A673 (cell line): ENCODE data around the gene ARHGAP44. TPM values are rescaled to one million over a fixed set of nuclear protein-coding genes. Genes with fewer than 3 reads are reported as not detected.

Source experiments
- BruUV-seq: library from RNA; stranded (reverse); fragments of 400-500 nt; replicated peaks from 2 replicates; lab custom pipeline; 2021; lab: Mats Ljungman, UMichigan
- CTCF ChIA-PET: fragments of 300-600 bp; sonication (Branson Sonifier 250); formaldehyde crosslinking; loops from one replicate; lab custom pipeline; 2022; ENCODE audit warnings: antibody characterized with exemption; lab: Charles Lee
- POLR2A ChIA-PET: fragments of 300-600 bp; sonication (Branson Sonifier 250); formaldehyde crosslinking; loops from one replicate; lab custom pipeline; 2022; ENCODE audit warnings: antibody characterized with exemption; ENCODE audit not compliant: low non-redundant PET; lab: Charles Lee
- DNase-seq: peaks from one replicate; pipeline ENCODE4 v3.0.0-alpha.2; 2015; ENCODE audit warnings: low spot score
- H3K27ac ChIP-seq: fragments of 200-600 bp; sonication (generic); 2 replicates; pipeline ENCODE4 v1.5.1; 2016; ENCODE audit warnings: mixed run types, low read depth, mild to moderate bottlenecking, mixed read lengths, antibody characterized with exemption, low read length; ENCODE audit not compliant: poor library complexity, severe bottlenecking
- H3K27me3 ChIP-seq: fragments of 200-600 bp; sonication (generic); replicated peaks from 2 replicates; pipeline ENCODE4 v1.6.1; 2017; ENCODE audit warnings: mixed run types, low read depth, mild to moderate bottlenecking, mixed read lengths, antibody characterized with exemption, low read length; ENCODE audit not compliant: insufficient read depth, poor library complexity
- H3K36me3 ChIP-seq: fragments of 200-600 bp; sonication (generic); 2 replicates; pipeline ENCODE4 v1.6.1; 2016; ENCODE audit warnings: mixed run types, mild to moderate bottlenecking, mixed read lengths, antibody characterized with exemption, low read length; ENCODE audit not compliant: insufficient read depth, poor library complexity, severe bottlenecking
- H3K4me1 ChIP-seq: fragments of 200-600 bp; sonication (generic); 2 replicates; pipeline ENCODE4 v1.6.1; 2017; ENCODE audit warnings: mixed run types, mild to moderate bottlenecking, mixed read lengths, antibody characterized with exemption, low read length; ENCODE audit not compliant: insufficient read depth, poor library complexity, severe bottlenecking
- H3K4me3 ChIP-seq: fragments of 200-600 bp; sonication (generic); 2 replicates; pipeline ENCODE4 v1.5.1; 2016; ENCODE audit warnings: low read depth, mixed run types, mild to moderate bottlenecking, mixed read lengths, low read length; ENCODE audit not compliant: poor library complexity, severe bottlenecking
- H3K9me3 ChIP-seq: fragments of 200-600 bp; sonication (generic); 2 replicates; pipeline ENCODE4 v1.6.1; 2016; ENCODE audit warnings: mixed run types, low read depth, mild to moderate bottlenecking, mixed read lengths, antibody characterized with exemption, low read length; ENCODE audit not compliant: poor library complexity, severe bottlenecking
- CTCF ChIP-seq: fragments of 300-800, 200-600 bp; sonication (generic); conservative IDR thresholded peaks from 2 replicates; pipeline ENCODE4 v1.5.1; 2017; ENCODE audit warnings: low read depth, mild to moderate bottlenecking, antibody characterized with exemption, low read length, moderate library complexity, mixed read lengths
- EZH2 ChIP-seq: fragments of 200-600 bp; sonication (generic); IDR thresholded peaks from 2 replicates; pipeline ENCODE4 v1.6.1; 2017; ENCODE audit warnings: borderline replicate concordance, low read depth, mild to moderate bottlenecking, mixed read lengths, antibody characterized with exemption, low read length; ENCODE audit not compliant: poor library complexity, severe bottlenecking
- intact Hi-C: fragments of 100-400 bp; cut with micrococcal nuclease; formaldehyde crosslinking; loops from one replicate; pipeline ENCODE4 v1.10.0; 2022; ENCODE audit not compliant: unreplicated experiment
- total RNA-seq: library from RNA; stranded (reverse); gene quantifications from 2 replicates; pipeline ENCODE4 v1.2.3, GENCODE V29; 2021

The ARHGAP44 gene
- total RNA-seq, 1 experiment from 2014 or later = 0.49 TPM

GRCh38 chr17:12800855-12801365, 11.6 kb downstream of the ARHGAP44 start:
- intact Hi-C loops = no loop called here
- CTCF ChIA-PET = no interaction called here
- POLR2A ChIA-PET = no interaction called here

GRCh38 chr17:12806630-12807029, 17.3 kb downstream of the ARHGAP44 start:
- no TSS peak for BruUV-seq
- POLR2A ChIA-PET = no interaction called here
- H3K27me3 ChIP-seq = no peaks in the 10 kb centered on the region
- H3K9me3 ChIP-seq = no peaks in the 10 kb centered on the region
- H3K27ac ChIP-seq = no peak overlapping the region
- CTCF ChIA-PET = no interaction called here
- H3K4me1 ChIP-seq = no peaks in the 10 kb centered on the region
- no peak overlapping the region for H3K4me3 ChIP-seq
- TF ChIP-seq CTCF = no peak
- TF ChIP-seq EZH2 = no peak
- no peak for DNase-seq
- intact Hi-C loops = no loop called here
- no peaks in the 10 kb centered on the region for H3K36me3 ChIP-seq

More at GRCh38 chr17:12800855-12801365, 11.6 kb downstream of the ARHGAP44 start:
- H3K27ac ChIP-seq = no peak overlapping the region
- no peaks in the 10 kb centered on the region for H3K36me3 ChIP-seq
- H3K27me3 ChIP-seq = no peaks in the 10 kb centered on the region
- no peaks in the 10 kb centered on the region for H3K9me3 ChIP-seq
- no TSS peak for BruUV-seq
- H3K4me1 ChIP-seq = no peaks in the 10 kb centered on the region
- no peak for DNase-seq
- no peak overlapping the region for H3K4me3 ChIP-seq
- TF ChIP-seq CTCF = no peak
- TF ChIP-seq EZH2 = no peak

GRCh38 chr17:12808723-12809122, 19.4 kb downstream of the ARHGAP44 start:
- no peaks in the 10 kb centered on the region for H3K27me3 ChIP-seq
- POLR2A ChIA-PET = no interaction called here
- no peak for DNase-seq
- CTCF ChIA-PET = no interaction called here
- no peak for TF ChIP-seq EZH2
- H3K4me3 ChIP-seq = no peak overlapping the region
- no peaks in the 10 kb centered on the region for H3K4me1 ChIP-seq
- H3K9me3 ChIP-seq = no peaks in the 10 kb centered on the region
- H3K36me3 ChIP-seq = no peaks in the 10 kb centered on the region
- intact Hi-C loops = no loop called here
- BruUV-seq = no TSS peak
- no peak overlapping the region for H3K27ac ChIP-seq

- BruUV-seq = no TSS peak
- TF ChIP-seq CTCF (no peak), EZH2 (no peak)
- no peak for DNase-seq
- Histone ChIP-seq H3K4me3 (no peak overlapping the region), H3K36me3 (no peaks in the 10 kb centered on the region), H3K9me3 (no peaks in the 10 kb centered on the region), H3K27ac (no peak overlapping the region), H3K27me3 (no peaks in the 10 kb centered on the region), H3K4me1 (no peaks in the 10 kb centered on the region)
- ChIA-PET POLR2A (no interaction called here), CTCF (no interaction called here)
- intact Hi-C loops = no loop called here
Measured at GRCh38 chr17:12812877-12813276, 23.6 kb downstream of the ARHGAP44 start.
